Subcutaneous adipose tissue (tissue), 4 donors: ENCODE results near the gene AHRR. TPM values are rescaled to one million over a fixed set of nuclear protein-coding genes. Genes with fewer than 3 reads are reported as not detected.

ENCODE experiments used
- CTCF ChIP-seq: fragments of 450-650 bp; IDR thresholded peaks from one replicate; pipeline ENCODE4 v1.5.1; 2016; ENCODE audit warnings: low read depth, mild to moderate bottlenecking, control low read depth, antibody characterized with exemption, moderate library complexity
- total RNA-seq, 4 donors: library from RNA; depleted of rRNA; stranded (reverse); fragments of >200 nt; gene quantifications; one replicate each; pipeline ENCODE4 v1.1.0, GENCODE V29; 2016

AHRR gene
- total RNA-seq, 4 donors from 2014 or later = 0.34 to 1.1 (median 0.46) TPM

DNA sequence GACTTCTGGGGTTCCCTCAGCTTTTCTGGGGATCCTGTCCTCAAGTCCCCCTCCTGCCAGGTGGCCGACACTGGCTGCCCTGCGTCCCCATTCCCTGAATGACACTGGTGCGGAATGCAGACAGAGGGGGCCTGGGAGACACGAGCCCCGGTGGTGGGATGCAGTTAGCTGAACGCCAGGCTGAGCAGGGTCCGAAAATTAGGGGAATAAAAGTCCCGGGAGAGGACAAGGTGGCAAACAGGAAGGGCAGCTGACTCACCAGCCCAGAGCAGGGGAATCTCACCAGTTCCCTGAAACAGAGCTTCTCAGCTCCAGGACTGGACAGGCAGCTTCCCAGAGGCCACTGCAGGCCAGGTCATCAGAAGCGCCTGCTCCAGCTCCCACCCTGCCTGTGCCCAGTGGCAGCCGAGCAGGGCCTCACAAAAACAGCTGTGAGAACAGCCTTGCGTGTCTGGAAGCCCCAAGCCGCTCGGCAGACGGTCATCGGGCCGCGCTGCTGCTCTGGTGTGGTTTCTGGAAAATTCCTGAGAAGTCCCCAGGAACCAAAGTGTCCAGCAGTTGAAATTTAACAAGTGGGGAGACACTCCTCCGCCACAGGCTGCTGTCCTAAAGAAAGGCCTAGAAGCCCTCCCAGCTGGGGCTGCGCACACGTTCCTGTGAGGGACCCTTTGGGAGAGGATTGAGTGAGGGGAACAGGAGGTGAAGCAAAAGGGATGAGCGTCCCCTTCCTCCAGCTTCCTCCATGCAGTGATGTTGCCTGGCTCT, 73.8 kb downstream of the AHRR start:
- no peak for TF ChIP-seq CTCF

DNA sequence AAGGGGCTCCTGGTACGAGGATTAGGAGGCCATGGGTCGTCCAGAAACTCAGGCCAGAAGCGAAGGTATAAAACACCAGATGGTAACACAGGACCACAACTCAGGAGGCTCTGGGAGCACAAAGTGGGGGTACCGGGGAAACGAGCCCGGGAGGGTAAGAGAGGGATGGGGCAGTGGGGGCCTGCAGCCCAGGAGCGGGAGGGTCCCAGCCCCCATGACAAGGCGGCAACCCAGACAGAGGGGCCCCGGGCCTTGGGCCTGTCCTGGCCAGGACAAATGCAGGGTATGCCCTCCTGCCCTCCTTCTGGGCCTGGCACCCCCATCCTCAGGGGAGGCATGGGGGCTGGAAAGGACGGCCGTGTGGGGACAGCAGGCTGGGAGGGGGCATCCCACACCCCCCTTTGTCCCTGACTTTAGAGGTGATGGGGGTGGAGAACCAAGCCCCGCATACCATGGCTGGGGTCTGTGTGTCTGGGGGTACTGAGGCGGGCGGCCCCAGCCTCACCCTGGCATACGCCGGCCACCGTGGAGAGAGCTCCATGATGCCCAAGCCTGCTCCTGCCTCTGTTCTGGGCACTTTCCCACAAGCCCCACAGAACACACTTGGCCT, 74.5 kb downstream of the AHRR start:
- no peak for TF ChIP-seq CTCF

DNA sequence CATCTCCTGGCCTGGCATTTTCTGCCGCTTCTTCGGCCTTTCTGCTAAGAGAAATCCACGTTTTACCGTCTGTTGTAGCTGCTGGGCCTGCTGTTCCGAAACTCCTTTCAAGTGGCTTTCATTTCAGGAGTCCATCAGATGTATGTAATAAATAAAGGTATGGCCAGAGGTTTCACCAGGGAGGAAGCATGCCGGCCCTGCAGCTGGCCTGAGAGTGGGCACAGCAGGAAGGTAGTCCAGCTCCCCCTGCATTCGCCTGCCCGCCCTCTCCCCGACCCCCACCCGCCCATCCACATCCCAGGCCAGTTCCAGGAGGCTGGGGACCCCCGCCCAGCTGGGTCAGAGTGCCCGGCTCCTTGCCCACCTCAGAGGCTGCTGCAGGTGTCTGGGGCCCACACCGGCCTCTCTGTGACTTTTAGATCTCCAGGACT, 75.0 kb downstream of the AHRR start:
- TF ChIP-seq CTCF = no peak

DNA sequence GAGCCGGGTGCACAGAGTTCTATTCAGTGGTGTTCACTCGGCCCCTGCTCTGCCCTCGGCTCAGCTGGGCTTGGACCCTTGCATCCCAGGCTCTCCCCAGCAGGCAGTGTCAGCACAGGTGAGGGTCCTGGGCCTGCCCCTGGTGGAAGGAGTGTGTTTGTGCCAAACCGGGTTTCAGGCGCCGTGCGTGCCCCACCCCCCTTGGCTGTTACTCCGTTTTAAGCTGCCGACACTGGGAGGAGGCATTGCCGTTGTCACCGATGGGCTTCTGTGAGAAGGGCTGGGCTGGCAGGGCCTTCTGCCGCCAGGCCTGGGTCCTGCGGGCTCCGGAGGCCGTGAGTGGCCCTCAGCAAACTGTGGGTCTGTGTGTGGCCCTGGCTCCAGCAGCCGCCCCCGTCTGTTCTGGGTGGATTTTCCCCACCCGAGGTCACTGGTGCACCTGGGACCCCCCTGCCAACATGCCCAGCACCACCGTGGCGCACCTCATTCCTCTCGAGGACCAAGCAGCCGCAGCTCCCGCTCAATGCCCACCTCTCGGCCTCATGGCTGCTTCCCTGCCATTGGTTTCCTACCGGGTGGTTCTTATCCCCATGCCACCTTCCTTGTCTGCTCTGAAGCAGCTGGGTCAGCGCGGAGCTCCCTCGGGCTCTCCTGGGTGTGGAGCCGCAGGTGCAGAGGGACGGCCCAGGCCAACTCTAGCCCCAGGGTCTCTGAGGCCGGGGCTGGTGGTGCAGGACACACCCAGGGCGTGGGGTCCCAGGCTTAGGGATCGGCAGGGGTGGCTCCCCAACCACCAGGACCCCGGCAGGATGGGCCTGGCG, 77.2 kb downstream of the AHRR start:
- TF ChIP-seq CTCF = no peak

GRCh38 chr5:399296-400281, 78.1 kb downstream of the AHRR start:
- TF ChIP-seq CTCF = no peak

DNA sequence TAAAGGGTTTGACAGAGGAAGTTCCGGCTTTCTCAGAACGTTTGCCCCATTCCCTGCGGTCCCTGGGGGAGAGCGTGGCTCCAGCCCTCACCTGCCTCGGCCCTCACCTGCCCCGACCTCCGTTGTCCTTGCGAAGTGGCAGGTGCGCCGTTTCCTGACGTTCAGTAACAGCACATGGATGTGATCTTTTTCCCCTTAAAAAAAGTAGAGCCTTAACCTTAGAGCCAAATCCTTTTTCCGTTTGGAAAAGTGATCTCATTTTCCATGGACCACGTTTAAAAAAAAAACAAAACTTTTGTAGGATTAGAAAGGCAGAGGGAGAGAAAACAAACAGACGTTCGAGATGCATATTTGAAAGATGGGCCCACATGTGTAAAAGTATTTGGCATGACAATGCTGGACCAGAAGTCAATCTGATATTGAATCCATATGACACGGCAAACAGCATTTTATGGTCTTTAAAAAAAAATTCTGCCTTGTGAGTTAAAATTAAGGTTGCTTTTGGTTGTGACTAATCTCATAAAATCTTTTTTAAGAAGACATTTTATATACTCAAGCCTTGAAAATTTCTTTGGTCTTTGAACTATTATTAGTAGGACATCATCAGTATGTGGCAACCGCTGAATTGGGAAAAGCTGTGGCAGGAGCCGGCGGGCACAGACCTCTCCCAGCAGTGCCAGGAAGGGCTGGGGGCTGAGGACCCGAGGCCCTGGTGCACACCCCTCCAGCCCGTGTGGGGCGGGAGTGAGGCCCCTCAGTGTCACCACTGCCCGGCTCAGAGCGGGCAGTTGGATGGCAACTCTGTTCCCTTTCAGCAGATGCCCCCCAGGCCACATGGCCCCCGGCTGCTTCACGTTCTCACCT, 79.0 kb downstream of the AHRR start:
- no peak for TF ChIP-seq CTCF
